NCI-H82 treated with DMSO at 0.1 percent for 48 hours (cell line): Measurements from ENCODE around the gene PKN1.
"Not testable (repeated sequence)": the region's sequence is repeated elsewhere in the genome, so short reads cannot be mapped to it uniquely, and the experiment has no call there.

Source experiments
- DNase-seq: peaks from one replicate; lab custom pipeline; 2025; ENCODE audit not compliant: unreplicated experiment; lab: John Stamatoyannopoulos, UW

The PKN1 gene

GRCh38 chr19:14428882-14429416 lies 4.2 kb upstream of the PKN1 start:
- no peak for DNase-seq

- no peak for DNase-seq
These were observed 2.4 kb upstream of the PKN1 start for GRCh38 chr19:14430712-14431111.

GRCh38 chr19:14433554-14434501 lies 722 bp downstream of the PKN1 start:
- no peak for DNase-seq

GRCh38 chr19:14434543-14435319 lies 1.6 kb downstream of the PKN1 start:
- no peak for DNase-seq

- no peak for DNase-seq
These were observed 2.4 kb downstream of the PKN1 start for GRCh38 chr19:14435320-14436050.

GRCh38 chr19:14437578-14438140 lies 4.6 kb downstream of the PKN1 start:
- DNase-seq = no peak

- DNase-seq = no peak
These were observed 5.9 kb downstream of the PKN1 start for GRCh38 chr19:14439014-14439413.

- DNase-seq = no peak
These were observed 6.9 kb downstream of the PKN1 start for GRCh38 chr19:14440049-14440448.

GRCh38 chr19:14441041-14441938 lies 8.2 kb downstream of the PKN1 start:
- DNase-seq = no peak

- DNase-seq = no peak
These were observed 10.0 kb downstream of the PKN1 start for GRCh38 chr19:14442891-14443631.

GRCh38 chr19:14443632-14444216 lies 10.6 kb downstream of the PKN1 start:
- no peak for DNase-seq

- no peak for DNase-seq
These were observed 13.4 kb downstream of the PKN1 start for GRCh38 chr19:14446336-14447036.

GRCh38 chr19:14449321-14449720 lies 16.2 kb downstream of the PKN1 start:
- no peak for DNase-seq

- DNase-seq = peak; percentile 37
These were observed 17.2 kb downstream of the PKN1 start for GRCh38 chr19:14450168-14450874.

- no peak for DNase-seq
These were observed 17.8 kb downstream of the PKN1 start for GRCh38 chr19:14450876-14451275.

GRCh38 chr19:14452303-14452702 lies 19.2 kb downstream of the PKN1 start:
- not testable (repeated sequence) for DNase-seq

GRCh38 chr19:14459703-14460102 lies 26.6 kb downstream of the PKN1 start:
- DNase-seq = no peak
